GM12878 (cell line): ENCODE results near the gene COBLL1. TPM values are rescaled to one million over a fixed set of nuclear protein-coding genes. Genes with fewer than 3 reads are reported as not detected.
A peak's percentile ranks its signal among the peaks of the same experiment; 100 is the strongest.

Experiments
- ATF7 ChIP-seq: fragments of 450-650 bp; IDR thresholded peaks from 2 replicates; pipeline ENCODE4 v1.6.1; 2016; ENCODE audit warnings: low read depth, mild to moderate bottlenecking
- BACH1 ChIP-seq: fragments of 450-650 bp; IDR thresholded peaks from 2 replicates; pipeline ENCODE4 v1.6.1; 2017; ENCODE audit warnings: mild to moderate bottlenecking, borderline replicate concordance
- BHLHE40 ChIP-seq, 2 experiments: fragments of 450-650 bp in 1 of 2; IDR thresholded peaks; 2 replicates each; pipeline ENCODE4 v1.6.1; 2011 to 2017; ENCODE audit warnings: low read depth in 2 of 2, borderline replicate concordance in 1 of 2, improper control_type of control experiment in 1 of 2, low read length in 1 of 2, mild to moderate bottlenecking in 1 of 2
- CBX5 ChIP-seq: sonication (generic); IDR thresholded peaks from 2 replicates; pipeline ENCODE4 v1.6.1; 2016; ENCODE audit warnings: low read depth, moderate library complexity, mild to moderate bottlenecking, inconsistent platforms
- CEBPB ChIP-seq, 2 experiments: fragments of 150-350 bp in 1 of 2; IDR thresholded peaks; 2 replicates each; pipeline ENCODE4 v1.6.1; 2012 to 2014; ENCODE audit warnings: low read depth in 2 of 2, low read length in 2 of 2, borderline replicate concordance in 1 of 2, inconsistent platforms in 1 of 2
- CREB1 ChIP-seq: IDR thresholded peaks from 2 replicates; pipeline ENCODE4 v1.6.1; 2012; ENCODE audit warnings: low read depth, mild to moderate bottlenecking, inconsistent platforms
- CREM ChIP-seq: IDR thresholded peaks from 2 replicates; pipeline ENCODE4 v1.6.1; 2014; ENCODE audit warnings: antibody characterized with exemption, low read depth
- EED ChIP-seq: sonication (generic); IDR thresholded peaks from 2 replicates; pipeline ENCODE4 v1.6.1; 2016; ENCODE audit warnings: antibody characterized with exemption, low read depth
- EP300 ChIP-seq, 2 experiments: fragments of 150-350 bp in 1 of 2; IDR thresholded peaks; 2 replicates each; pipeline ENCODE4 v1.6.1; 2011 to 2012; ENCODE audit warnings: low read depth in 2 of 2, low read length in 2 of 2, borderline replicate concordance in 1 of 2, improper control_type of control experiment in 1 of 2, inconsistent platforms in 1 of 2; ENCODE audit not compliant: control insufficient read depth in 1 of 2
- IKZF1 ChIP-seq: fragments of 450-650 bp; conservative IDR thresholded peaks from 2 replicates; pipeline ENCODE4 v1.6.1; 2017; ENCODE audit warnings: antibody characterized with exemption, mild to moderate bottlenecking
- IKZF2 ChIP-seq, 2 experiments: fragments of 450-650 bp; IDR thresholded peaks; 2 replicates each; pipeline ENCODE4 v1.6.1; 2017; ENCODE audit warnings: mild to moderate bottlenecking in 2 of 2, moderate library complexity in 2 of 2
- IRF4 ChIP-seq: IDR thresholded peaks from 2 replicates; pipeline ENCODE4 v1.6.1; 2011; ENCODE audit warnings: low read depth, low read length
- JUNB ChIP-seq: IDR thresholded peaks from 2 replicates; pipeline ENCODE4 v1.6.1; 2016; ENCODE audit warnings: antibody characterized with exemption, mild to moderate bottlenecking
- JUND ChIP-seq: IDR thresholded peaks from 2 replicates; pipeline ENCODE4 v1.6.1; 2012; ENCODE audit warnings: low read depth, mild to moderate bottlenecking, low read length, improper control_type of control experiment, moderate library complexity
- MTA2 ChIP-seq: fragments of 450-650 bp; IDR thresholded peaks from 2 replicates; pipeline ENCODE4 v1.6.1; 2016; ENCODE audit warnings: low read depth, mild to moderate bottlenecking, moderate library complexity
- MTA3 ChIP-seq: IDR thresholded peaks from 2 replicates; pipeline ENCODE4 v1.6.1; 2012; ENCODE audit warnings: low read length, inconsistent platforms, borderline replicate concordance
- PKNOX1 ChIP-seq: fragments of 450-650 bp; IDR thresholded peaks from 2 replicates; pipeline ENCODE4 v1.6.1; 2016; ENCODE audit warnings: mild to moderate bottlenecking
- POU2F2 ChIP-seq: IDR thresholded peaks from 3 replicates; pipeline ENCODE4 v1.6.1; 2011; ENCODE audit warnings: low read depth, mild to moderate bottlenecking, low read length, borderline replicate concordance
- REST ChIP-seq: IDR thresholded peaks from 2 replicates; pipeline ENCODE4 v1.6.1; 2012; ENCODE audit warnings: mild to moderate bottlenecking, low read depth, low read length
- RUNX3 ChIP-seq: IDR thresholded peaks from 2 replicates; pipeline ENCODE4 v1.6.1; 2012; ENCODE audit warnings: low read length, inconsistent platforms
- SREBF1 ChIP-seq: IDR thresholded peaks from 2 replicates; pipeline ENCODE4 v1.6.1; 2012; ENCODE audit warnings: mild to moderate bottlenecking, low read length
- TCF7 ChIP-seq: IDR thresholded peaks from 2 replicates; pipeline ENCODE4 v1.6.1; 2014; ENCODE audit warnings: antibody characterized with exemption, borderline replicate concordance
- ZBED1 ChIP-seq: IDR thresholded peaks from 2 replicates; pipeline ENCODE4 v1.6.1; 2016; ENCODE audit warnings: borderline replicate concordance
- ZNF384 ChIP-seq: IDR thresholded peaks from 2 replicates; pipeline ENCODE4 v1.6.1; 2012; ENCODE audit warnings: low read depth, mild to moderate bottlenecking, low read length, improper control_type of control experiment, borderline replicate concordance
- polyA plus RNA-seq, 11 experiments: library from polyadenylated mRNA; depleted of rRNA in 4 of 11; unstranded in 6 of 11; stranded (reverse) in 5 of 11; fragments of >200 nt; fragmentation: Nextera tagmentation in 4 of 11; fragmentation: Illumina TruSeq in 1 of 11; extraction: Ambion mirVana in 4 of 11; extraction: Trizol in 1 of 11; gene quantifications; 1 replicate in 1 of 11; 2 replicates in 10 of 11; pipeline versions ENCODE4 v1.2.1 to v1.2.3, GENCODE V29; 2011 to 2016; ENCODE audit warnings: inconsistent platforms in 2 of 11, missing spikeins in 2 of 11, low read depth in 1 of 11
- total RNA-seq, 4 experiments: library from RNA; depleted of rRNA in 3 of 4; stranded (reverse); fragments of >200 nt in 3 of 4; fragmentation: Illumina TruSeq in 1 of 4; extraction: Trizol in 1 of 4; gene quantifications; 2 replicates each; pipeline versions ENCODE4 v1.2.1 to v1.2.3, GENCODE V29; 2013 to 2021
- TF ChIP-seq, protein P1 (sequence below): fragments of 450-650 bp; IDR thresholded peaks from 2 replicates; pipeline ENCODE4 v1.6.1; 2017; ENCODE audit warnings: low read depth, mild to moderate bottlenecking, moderate library complexity

Gene COBLL1
- total and polyA plus RNA-seq, 10 of the 15 experiments (the other 5 are each of a cell fraction or from before 2014, with no cell fraction given) = 0.46 TPM; not detected in 9

GRCh38 chr2:164761201-164761600 is 80.4 kb downstream of the COBLL1 start (continued):
- TF ChIP-seq ZNF384 = peak; percentile 95
- peak; percentile 41; the same call in 1 of the 2 replicates for TF ChIP-seq IKZF1
- peak; percentile 67 for TF ChIP-seq CREM
- TF ChIP-seq JUND = peak; percentile 77; the same call in 1 of the 2 replicates
- TF ChIP-seq CREB1 = peak; percentile 29; the same call in 1 of the 2 replicates
- peak; percentile 37; the same call in 1 of the 2 replicates for TF ChIP-seq REST
- TF ChIP-seq, protein P1, sequence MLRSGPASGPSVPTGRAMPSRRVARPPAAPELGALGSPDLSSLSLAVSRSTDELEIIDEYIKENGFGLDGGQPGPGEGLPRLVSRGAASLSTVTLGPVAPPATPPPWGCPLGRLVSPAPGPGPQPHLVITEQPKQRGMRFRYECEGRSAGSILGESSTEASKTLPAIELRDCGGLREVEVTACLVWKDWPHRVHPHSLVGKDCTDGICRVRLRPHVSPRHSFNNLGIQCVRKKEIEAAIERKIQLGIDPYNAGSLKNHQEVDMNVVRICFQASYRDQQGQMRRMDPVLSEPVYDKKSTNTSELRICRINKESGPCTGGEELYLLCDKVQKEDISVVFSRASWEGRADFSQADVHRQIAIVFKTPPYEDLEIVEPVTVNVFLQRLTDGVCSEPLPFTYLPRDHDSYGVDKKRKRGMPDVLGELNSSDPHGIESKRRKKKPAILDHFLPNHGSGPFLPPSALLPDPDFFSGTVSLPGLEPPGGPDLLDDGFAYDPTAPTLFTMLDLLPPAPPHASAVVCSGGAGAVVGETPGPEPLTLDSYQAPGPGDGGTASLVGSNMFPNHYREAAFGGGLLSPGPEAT = peak; percentile 74; the same call in 1 of the 2 replicates
- peak; percentile 65; the same call in 1 of the 2 replicates for TF ChIP-seq MTA2
- TF ChIP-seq EP300 (IDR thresholded peaks at IDR 0.05; ENCODE audit: borderline replicate concordance in 1 of 2, control insufficient read depth in 1 of 2, low read depth in 2 of 2, low read length in 2 of 2) = peak; percentile 55 to 60; a peak in 2 of 4 replicates
- TF ChIP-seq POU2F2 = peak; percentile 99
- TF ChIP-seq CBX5 = 0 out of 2 replicates have a peak, but pooled peaks have one; percentile 24
- TF ChIP-seq RUNX3 = peak; percentile 75; the same call in 1 of the 2 replicates
- peak; percentile 74; the same call in 1 of the 2 replicates for TF ChIP-seq MTA3
- TF ChIP-seq TCF7 = 0 out of 2 replicates have a peak, but pooled peaks have one; percentile 22
- TF ChIP-seq BACH1 = 0 out of 2 replicates have a peak, but pooled peaks have one; percentile 33
- peak; percentile 94 for TF ChIP-seq IRF4
- TF ChIP-seq BHLHE40 (IDR thresholded peaks at IDR 0.05; ENCODE audit: borderline replicate concordance in 1 of 2, low read depth in 2 of 2, low read length in 1 of 2) = peak; percentile 11 to 35; a peak in 1 of 4 replicates
- TF ChIP-seq JUNB = peak; percentile 98
- peak; percentile 32; the same call in 1 of the 2 replicates for TF ChIP-seq PKNOX1
- TF ChIP-seq IKZF2 (IDR thresholded peaks at IDR 0.05) = peak; percentile 16 to 76; a peak in 2 of 4 replicates
- TF ChIP-seq CEBPB (IDR thresholded peaks at IDR 0.05; ENCODE audit: borderline replicate concordance in 1 of 2, low read depth in 2 of 2, low read length in 2 of 2) = 0 out of 4 replicates have a peak, but pooled peaks of 1 of the 2 experiments have one; percentile 45
- peak; percentile 93 for TF ChIP-seq SREBF1
- TF ChIP-seq ATF7 = peak; percentile 93
- TF ChIP-seq EED = peak; percentile 47; the same call in 1 of the 2 replicates
- peak; percentile 95; the same call in 1 of the 2 replicates for TF ChIP-seq ZBED1
